ENCODE data around the gene TTC16. TPM values are rescaled to one million over a fixed set of nuclear protein-coding genes. Genes with fewer than 3 reads are reported as not detected.

TTC16 gene
- not detected in 2 replicates for polyA plus RNA-seq

GRCh38 chr9:127715470-127716337 lies at the start of gene TTC16, which contains the start of gene PTRH1:
TSS of gene TTC16 (plus strand) at chr9:127716079. CDS start at chr9:127716146, 67 bp downstream.
TSS of gene PTRH1 (minus strand) at chr9:127715663. CDS start at chr9:127715639, 24 bp downstream.

GRCh38 chr9:127706836-127707241 lies 9.0 kb upstream of the TTC16 start, which contains the start of gene CFAP157:
TSS of gene CFAP157 (plus strand) at chr9:127706988. CDS start at chr9:127707032, 44 bp downstream.

GRCh38 chr9:127734747-127735529 lies 19.1 kb downstream of the TTC16 start, which contains the start of gene TOR2A:
TSS of gene TOR2A (minus strand) at chr9:127735294. CDS start at chr9:127735270, 24 bp downstream.

GRCh38 chr9:127778280-127779135 lies 62.6 kb downstream of the TTC16 start, which contains the start of gene SH2D3C:
TSS of gene SH2D3C (minus strand) at chr9:127778666. CDS start at chr9:127778627, 39 bp downstream.

Other genes starting within 250 kb of the TTC16 start
- gene STXBP1, start 103.8 kb upstream of the TTC16 start, polyA plus RNA-seq, result 125 and 169 TPM in 2 replicates
- not detected in 2 replicates for gene CFAP157, start 9.1 kb upstream of the TTC16 start, polyA plus RNA-seq
- gene PTRH1, start 416 bp upstream of the TTC16 start, polyA plus RNA-seq, result 1.4 and 5.5 TPM in 2 replicates
- gene TOR2A, start 19.2 kb downstream of the TTC16 start, polyA plus RNA-seq, result 1.9 and 2.4 TPM in 2 replicates
- gene SH2D3C, start 62.6 kb downstream of the TTC16 start, polyA plus RNA-seq, result 1.3 TPM in 1 of 2 replicates, not detected in the other
- gene CDK9, start 70.0 kb downstream of the TTC16 start, polyA plus RNA-seq, result 4.6 and 9.2 TPM in 2 replicates
- 1.7 and 3.1 TPM in 2 replicates for gene FPGS, start 86.8 kb downstream of the TTC16 start, polyA plus RNA-seq
- 0.08 TPM in 1 of 2 replicates, not detected in the other for gene ENG, start 138.6 kb downstream of the TTC16 start, polyA plus RNA-seq
- gene AK1, start 161.6 kb downstream of the TTC16 start, polyA plus RNA-seq, result 86.9 and 113 TPM in 2 replicates
- gene ST6GALNAC6, start 183.5 kb downstream of the TTC16 start, polyA plus RNA-seq, result 2.7 and 6.1 TPM in 2 replicates
- 1.7 TPM in 2 replicates for gene ST6GALNAC4, start 201.0 kb downstream of the TTC16 start, polyA plus RNA-seq
- gene PIP5KL1, start 214.7 kb downstream of the TTC16 start, polyA plus RNA-seq, result not detected in 2 replicates
- gene DPM2, start 221.8 kb downstream of the TTC16 start, polyA plus RNA-seq, result 13.0 and 32.8 TPM in 2 replicates